PFSK-1 (cell line): ENCODE results near the gene SRP9.

Experiments
- POLR2AphosphoS5 ChIP-seq: IDR thresholded peaks from 2 replicates; pipeline ENCODE4 v1.6.1; 2012; ENCODE audit warnings: low read depth, mild to moderate bottlenecking, control low read depth, low read length, moderate library complexity
- TAF1 ChIP-seq: IDR thresholded peaks from 2 replicates; pipeline ENCODE4 v1.6.1; 2012; ENCODE audit warnings: low read length, control low read depth, borderline replicate concordance; ENCODE audit not compliant: insufficient read depth

DNA sequence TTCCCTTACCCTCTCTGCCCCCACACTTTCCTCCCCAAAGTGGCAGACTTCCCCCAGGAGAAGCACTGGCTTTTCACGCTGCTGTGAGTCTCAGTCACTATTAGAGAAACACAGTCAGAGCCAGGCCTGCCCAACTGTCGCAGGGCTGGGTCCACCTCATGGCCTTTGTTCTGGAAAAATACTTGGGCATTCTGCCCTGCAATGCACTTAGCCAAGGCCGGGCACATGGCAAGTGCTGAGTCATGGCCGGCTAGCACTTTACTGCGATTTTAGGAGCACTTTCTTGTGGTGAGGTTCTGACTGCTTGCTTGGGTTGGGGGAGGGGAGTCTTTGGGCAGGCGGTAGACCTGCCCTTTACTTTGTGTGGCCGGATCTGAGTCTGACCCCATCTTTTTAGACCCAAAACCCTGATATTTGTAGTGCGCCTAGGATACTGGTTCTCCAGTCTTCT is 40.0 kb downstream of the SRP9 start:
- TF ChIP-seq TAF1 (no peak), POLR2AphosphoS5 (no peak)
